Activated T-cell treated with anti-CD3 and anti-CD28 coated beads, Interleukin-2, amount 50 U/mL, for 4 hours (primary cell): ENCODE measurements around the gene FYTTD1. TPM values are rescaled to one million over a fixed set of nuclear protein-coding genes. Genes with fewer than 3 reads are reported as not detected.

Experiments
- ATAC-seq, 2 donors: fragments of 200-7000 bp; cut with Tn5 transposase; one replicate each; pipeline ENCODE4 v1.10.0; 2021
- DNase-seq: peaks from one replicate; pipeline ENCODE4 v3.0.0-alpha.2; 2020
- H3K27me3 Mint-ChIP-seq: one replicate; pipeline ENCODE4 v1.8.0; 2021; ENCODE audit warnings: low read depth, mixed read lengths
- H3K36me3 Mint-ChIP-seq: one replicate; pipeline ENCODE4 v1.8.0; 2022; ENCODE audit warnings: mixed read lengths; ENCODE audit not compliant: insufficient read depth
- H3K4me1 Mint-ChIP-seq: one replicate; pipeline ENCODE4 v1.8.0; 2021; ENCODE audit warnings: low read depth, mixed read lengths
- H3K4me3 Mint-ChIP-seq: one replicate; pipeline ENCODE4 v1.8.0; 2021; ENCODE audit warnings: mild to moderate bottlenecking, moderate library complexity, mixed read lengths
- H3K9me3 Mint-ChIP-seq: one replicate; pipeline ENCODE4 v1.8.0; 2021; ENCODE audit warnings: mixed read lengths
- total RNA-seq, 3 donors: library from RNA; stranded (reverse); gene quantifications; one replicate each; pipeline ENCODE4 v1.2.1, GENCODE V29; 2021

The FYTTD1 gene
- total RNA-seq, 3 donors from 2014 or later, result 40.8 to 46.5 (median 43.3) TPM

- peak; percentile 21 for DNase-seq
- Mint-ChIP-seq H3K27me3 (no peaks in the 10 kb centered on the region), H3K9me3 (no peaks in the 10 kb centered on the region), H3K4me1 (peaks cover 53% of the 10 kb centered on the region), H3K4me3 (peak overlapping the region; percentile 94), H3K36me3 (peaks cover 3% of the 10 kb centered on the region)
- peak; percentile 18 to 35 for ATAC-seq
Observed at GRCh38 chr3:197791892-197792647, 42.4 kb downstream of the FYTTD1 start.

GRCh38 chr3:197793247-197793646 lies 43.6 kb downstream of the FYTTD1 start:
- DNase-seq (no peak), ATAC-seq (peak; percentile 57 to 64)
- H3K36me3 Mint-ChIP-seq, result peaks cover 3% of the 10 kb centered on the region
- H3K9me3 Mint-ChIP-seq, result no peaks in the 10 kb centered on the region
- peaks cover 56% of the 10 kb centered on the region for H3K4me1 Mint-ChIP-seq
- H3K4me3 Mint-ChIP-seq, result peak overlapping the region; percentile 63
- H3K27me3 Mint-ChIP-seq, result no peaks in the 10 kb centered on the region

GRCh38 chr3:197794115-197794514 lies 44.4 kb downstream of the FYTTD1 start:
- Mint-ChIP-seq H3K4me1 (peaks cover 63% of the 10 kb centered on the region), H3K36me3 (peaks cover 6% of the 10 kb centered on the region), H3K4me3 (peak overlapping the region; percentile 24), H3K9me3 (no peaks in the 10 kb centered on the region), H3K27me3 (no peaks in the 10 kb centered on the region)
- ATAC-seq, result no peak
- DNase-seq, result no peak

GRCh38 chr3:197795200-197795599 lies 45.5 kb downstream of the FYTTD1 start:
- peaks cover 6% of the 10 kb centered on the region for H3K36me3 Mint-ChIP-seq
- H3K4me1 Mint-ChIP-seq, result peaks cover 59% of the 10 kb centered on the region
- ATAC-seq, result no peak
- no peak overlapping the region for H3K4me3 Mint-ChIP-seq
- DNase-seq, result no peak
- H3K27me3 Mint-ChIP-seq, result no peaks in the 10 kb centered on the region
- no peaks in the 10 kb centered on the region for H3K9me3 Mint-ChIP-seq

- H3K4me1 Mint-ChIP-seq, result peaks cover 65% of the 10 kb centered on the region
Observed at GRCh38 chr3:197796087-197796486, 46.4 kb downstream of the FYTTD1 start.

GRCh38 chr3:197798863-197799262 lies 49.2 kb downstream of the FYTTD1 start:
- Mint-ChIP-seq H3K27me3 (no peaks in the 10 kb centered on the region), H3K4me1 (peaks cover 75% of the 10 kb centered on the region), H3K4me3 (no peak overlapping the region), H3K9me3 (no peaks in the 10 kb centered on the region), H3K36me3 (peaks cover 6% of the 10 kb centered on the region)
- no peak for DNase-seq
- ATAC-seq, result no peak

More at GRCh38 chr3:197796087-197796486, 46.4 kb downstream of the FYTTD1 start:
- no peak for DNase-seq
- H3K4me3 Mint-ChIP-seq, result no peak overlapping the region
- no peak for ATAC-seq
- no peaks in the 10 kb centered on the region for H3K27me3 Mint-ChIP-seq
- H3K9me3 Mint-ChIP-seq, result no peaks in the 10 kb centered on the region
- peaks cover 6% of the 10 kb centered on the region for H3K36me3 Mint-ChIP-seq

- Mint-ChIP-seq H3K27me3 (no peaks in the 10 kb centered on the region), H3K9me3 (no peaks in the 10 kb centered on the region), H3K4me3 (no peak overlapping the region), H3K4me1 (peaks cover 61% of the 10 kb centered on the region), H3K36me3 (peaks cover 6% of the 10 kb centered on the region)
- ATAC-seq, result peak in 1 of 2 donors; percentile 19
- no peak for DNase-seq
Observed at GRCh38 chr3:197800379-197800778, 50.7 kb downstream of the FYTTD1 start.

- peaks cover 4% of the 10 kb centered on the region for H3K36me3 Mint-ChIP-seq
- H3K4me3 Mint-ChIP-seq, result no peak overlapping the region
- DNase-seq (no peak), ATAC-seq (peak; percentile 58 to 59)
- no peaks in the 10 kb centered on the region for H3K9me3 Mint-ChIP-seq
- peaks cover 50% of the 10 kb centered on the region for H3K4me1 Mint-ChIP-seq
- no peaks in the 10 kb centered on the region for H3K27me3 Mint-ChIP-seq
Observed at GRCh38 chr3:197801891-197802778, 52.5 kb downstream of the FYTTD1 start.

GRCh38 chr3:197802779-197803459 lies 53.2 kb downstream of the FYTTD1 start:
- Mint-ChIP-seq H3K36me3 (peaks cover 8% of the 10 kb centered on the region), H3K27me3 (no peaks in the 10 kb centered on the region), H3K4me3 (no peak overlapping the region), H3K9me3 (no peaks in the 10 kb centered on the region), H3K4me1 (peaks cover 52% of the 10 kb centered on the region)
- ATAC-seq (peak in 1 of 2 donors; percentile 52), DNase-seq (no peak)

- peaks cover 56% of the 10 kb centered on the region for H3K4me1 Mint-ChIP-seq
- no peaks in the 10 kb centered on the region for H3K9me3 Mint-ChIP-seq
- DNase-seq (no peak), ATAC-seq (no peak)
- H3K4me3 Mint-ChIP-seq, result no peak overlapping the region
- H3K36me3 Mint-ChIP-seq, result peaks cover 7% of the 10 kb centered on the region
- no peaks in the 10 kb centered on the region for H3K27me3 Mint-ChIP-seq
Observed at GRCh38 chr3:197804511-197804910, 54.8 kb downstream of the FYTTD1 start.

- ATAC-seq, result peak; percentile 40 to 46
- H3K9me3 Mint-ChIP-seq, result no peaks in the 10 kb centered on the region
- peaks cover 36% of the 10 kb centered on the region for H3K4me1 Mint-ChIP-seq
Observed at GRCh38 chr3:197807969-197808587, 58.4 kb downstream of the FYTTD1 start.

GRCh38 chr3:197809356-197810020 lies 59.8 kb downstream of the FYTTD1 start:
- Mint-ChIP-seq H3K36me3 (peaks cover 9% of the 10 kb centered on the region), H3K4me1 (peaks cover 35% of the 10 kb centered on the region), H3K4me3 (no peak overlapping the region), H3K9me3 (no peaks in the 10 kb centered on the region), H3K27me3 (no peaks in the 10 kb centered on the region)
- DNase-seq (no peak), ATAC-seq (no peak)

More at GRCh38 chr3:197807969-197808587, 58.4 kb downstream of the FYTTD1 start:
- H3K36me3 Mint-ChIP-seq, result peaks cover 7% of the 10 kb centered on the region
- no peak for DNase-seq
- H3K27me3 Mint-ChIP-seq, result no peaks in the 10 kb centered on the region
- no peak overlapping the region for H3K4me3 Mint-ChIP-seq

- no peak overlapping the region for H3K4me3 Mint-ChIP-seq
- H3K4me1 Mint-ChIP-seq, result peaks cover 36% of the 10 kb centered on the region
Observed at GRCh38 chr3:197810901-197811300, 61.2 kb downstream of the FYTTD1 start.

More at GRCh38 chr3:197810901-197811300, 61.2 kb downstream of the FYTTD1 start:
- no peak for ATAC-seq
- Mint-ChIP-seq H3K36me3 (peaks cover 10% of the 10 kb centered on the region), H3K27me3 (no peaks in the 10 kb centered on the region), H3K9me3 (no peaks in the 10 kb centered on the region)
- no peak for DNase-seq
